Tibial nerve (tissue), 4 donors: Measurements from ENCODE around the gene NOP16. TPM values are rescaled to one million over a fixed set of nuclear protein-coding genes. Genes with fewer than 3 reads are reported as not detected.

ENCODE experiments used
- DNase-seq, 2 donors: peaks; one replicate each; pipeline ENCODE4 v3.0.0-alpha.2; 2019; ENCODE audit warnings: low spot score in 2 of 2
- H3K27ac ChIP-seq, 4 donors: fragments of 200-600 bp; sonication (generic) in 3 of 4; one replicate each; pipeline ENCODE4 v1.5.1; 2017 to 2019; ENCODE audit warnings: mild to moderate bottlenecking in 1 of 4
- H3K27me3 ChIP-seq, 2 donors: fragments of 200-600 bp; sonication (generic) in 1 of 2; one replicate each; pipeline versions ENCODE4 v1.5.1 to v1.6.0; 2017 to 2019
- H3K36me3 ChIP-seq, 3 donors: fragments of 200-600 bp; sonication (generic); one replicate each; pipeline ENCODE4 v1.5.1; 2018 to 2019
- H3K4me1 ChIP-seq, 4 donors: fragments of 200-600 bp; sonication (generic) in 3 of 4; one replicate each; pipeline ENCODE4 v1.5.1; 2017 to 2019
- H3K4me3 ChIP-seq, 4 donors: fragments of 200-600 bp; sonication (generic) in 3 of 4; one replicate each; pipeline ENCODE4 v1.5.1; 2017 to 2019; ENCODE audit warnings: mild to moderate bottlenecking in 1 of 4, moderate library complexity in 1 of 4
- H3K9me3 ChIP-seq, 4 donors: fragments of 200-600 bp; sonication (generic) in 3 of 4; one replicate each; pipeline ENCODE4 v1.5.1; 2017 to 2019
- EP300 ChIP-seq, 2 donors: sonication (generic); formaldehyde crosslinking; IDR thresholded peaks; one replicate each; pipeline ENCODE4 v1.6.1; 2017; ENCODE audit warnings: antibody characterized with exemption in 2 of 2, mild to moderate bottlenecking in 1 of 2
- POLR2A ChIP-seq, 2 donors: fragments of 450-650 bp; IDR thresholded peaks; one replicate each; pipeline ENCODE4 v1.6.1; 2017; ENCODE audit warnings: antibody characterized with exemption in 2 of 2, mild to moderate bottlenecking in 2 of 2, moderate library complexity in 2 of 2
- WGBS, 2 donors: methylation state at CpG; one replicate each; pipeline ENCODE4 v1.1.5; 2018; 5-methylcytosine and 5-hydroxymethylcytosine counted together
- total RNA-seq, 4 donors: library from RNA; depleted of rRNA; stranded (reverse); fragments of >200 nt; gene quantifications; one replicate each; pipeline ENCODE4 v1.1.0, GENCODE V29; 2016
- TF ChIP-seq, protein P1 (sequence below), 5 experiments: fragments of 200-600 bp in 3 of 5; fragments of 450-650 bp in 2 of 5; sonication (generic) in 3 of 5; IDR thresholded peaks; one replicate each; pipeline ENCODE4 v1.5.1; 2016 to 2019; ENCODE audit warnings: antibody characterized with exemption in 5 of 5, mild to moderate bottlenecking in 3 of 5, moderate library complexity in 2 of 5

Gene NOP16
- total RNA-seq, 4 donors from 2014 or later, result 6.1 to 17.7 (median 6.6) TPM

DNA sequence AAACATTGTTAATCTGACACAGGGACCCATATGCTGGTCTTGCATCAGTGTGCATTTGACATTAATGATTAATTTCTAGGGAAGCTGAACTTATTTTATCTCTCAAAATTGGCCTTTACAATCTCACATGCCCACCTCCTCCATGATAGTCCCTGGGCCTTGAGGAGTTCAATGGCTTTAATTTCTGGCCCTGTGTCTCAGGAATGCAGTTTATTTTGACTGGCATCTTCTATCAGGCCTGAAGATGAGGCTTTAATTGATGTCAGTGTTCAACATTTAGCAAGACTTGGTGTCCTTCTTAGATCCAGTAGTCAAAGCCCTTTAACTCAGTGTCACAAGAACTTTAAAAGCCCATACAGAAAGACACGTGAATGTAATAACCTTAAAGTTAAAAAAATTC lies 38.5 kb upstream of the NOP16 start:
- Histone ChIP-seq H3K4me3 (no peak overlapping the region), H3K27ac (no peak overlapping the region), H3K9me3 (no peaks in the 10 kb centered on the region), H3K4me1 (no peaks in the 10 kb centered on the region), H3K27me3 (no peaks in the 10 kb centered on the region), H3K36me3 (no peaks in the 10 kb centered on the region)
- DNase-seq, result no peak
- 89 to 90% methylated on average over 1 of the region's 1 CpG for whole genome bisulfite sequencing, 2 donors
- no peak for TF ChIP-seq EP300 (IDR thresholded peaks at IDR 0.05)
- no peak for TF ChIP-seq POLR2A (IDR thresholded peaks at IDR 0.05)
- TF ChIP-seq, protein P1, sequence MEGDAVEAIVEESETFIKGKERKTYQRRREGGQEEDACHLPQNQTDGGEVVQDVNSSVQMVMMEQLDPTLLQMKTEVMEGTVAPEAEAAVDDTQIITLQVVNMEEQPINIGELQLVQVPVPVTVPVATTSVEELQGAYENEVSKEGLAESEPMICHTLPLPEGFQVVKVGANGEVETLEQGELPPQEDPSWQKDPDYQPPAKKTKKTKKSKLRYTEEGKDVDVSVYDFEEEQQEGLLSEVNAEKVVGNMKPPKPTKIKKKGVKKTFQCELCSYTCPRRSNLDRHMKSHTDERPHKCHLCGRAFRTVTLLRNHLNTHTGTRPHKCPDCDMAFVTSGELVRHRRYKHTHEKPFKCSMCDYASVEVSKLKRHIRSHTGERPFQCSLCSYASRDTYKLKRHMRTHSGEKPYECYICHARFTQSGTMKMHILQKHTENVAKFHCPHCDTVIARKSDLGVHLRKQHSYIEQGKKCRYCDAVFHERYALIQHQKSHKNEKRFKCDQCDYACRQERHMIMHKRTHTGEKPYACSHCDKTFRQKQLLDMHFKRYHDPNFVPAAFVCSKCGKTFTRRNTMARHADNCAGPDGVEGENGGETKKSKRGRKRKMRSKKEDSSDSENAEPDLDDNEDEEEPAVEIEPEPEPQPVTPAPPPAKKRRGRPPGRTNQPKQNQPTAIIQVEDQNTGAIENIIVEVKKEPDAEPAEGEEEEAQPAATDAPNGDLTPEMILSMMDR (IDR thresholded peaks at IDR 0.05), result no peak

DNA sequence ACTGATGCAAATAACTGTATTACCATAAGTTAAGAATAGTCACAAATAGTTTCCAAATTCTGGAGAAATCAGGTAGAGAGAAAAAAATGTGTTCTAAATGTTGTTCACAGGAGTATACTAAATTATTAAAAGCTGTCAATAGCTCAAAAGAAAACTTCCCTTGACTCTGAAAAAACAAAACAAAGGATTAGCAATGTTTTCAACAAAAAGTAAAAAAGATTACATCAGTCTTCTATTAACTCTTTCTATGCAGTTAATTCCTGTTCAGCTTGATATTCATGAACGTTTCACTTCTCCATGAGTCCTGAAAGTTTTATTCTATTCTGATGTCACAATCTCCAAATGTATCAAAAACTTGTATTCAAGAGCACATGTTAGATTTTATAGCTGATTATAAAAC lies 37.4 kb upstream of the NOP16 start:
- DNase-seq, result no peak
- WGBS, 2 donors, result 78 to 84% methylated on average over 1 of the region's 1 CpG
- Histone ChIP-seq H3K4me1 (no peaks in the 10 kb centered on the region), H3K27me3 (no peaks in the 10 kb centered on the region), H3K27ac (no peak overlapping the region), H3K4me3 (no peak overlapping the region), H3K9me3 (no peaks in the 10 kb centered on the region), H3K36me3 (no peaks in the 10 kb centered on the region)
- no peak for TF ChIP-seq EP300 (IDR thresholded peaks at IDR 0.05)
- TF ChIP-seq, protein P1 (IDR thresholded peaks at IDR 0.05), result no peak
- TF ChIP-seq POLR2A (IDR thresholded peaks at IDR 0.05), result no peak

DNA sequence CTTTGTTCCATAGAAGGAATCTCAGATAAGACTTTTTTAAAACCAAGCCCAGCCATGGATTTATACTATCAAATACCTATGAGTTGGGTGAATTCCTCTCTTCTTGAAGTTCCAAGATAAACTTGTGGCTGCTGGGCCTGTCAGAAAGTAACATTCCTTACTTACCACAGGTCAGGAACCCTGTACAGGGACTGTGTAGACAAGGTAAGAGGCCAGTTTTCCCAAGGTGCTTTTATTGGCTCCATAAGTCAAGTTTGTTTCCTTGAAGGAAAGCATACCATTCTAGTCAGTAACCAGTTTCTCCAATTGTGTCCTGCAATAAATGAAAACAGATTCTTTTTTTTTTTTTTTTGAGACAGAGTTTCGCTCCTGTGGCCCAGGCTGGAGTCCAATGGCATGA lies 36.7 kb upstream of the NOP16 start:
- DNase-seq, result no peak
- no peaks in the 10 kb centered on the region for H3K36me3 ChIP-seq
- H3K9me3 ChIP-seq, result no peaks in the 10 kb centered on the region
- no peaks in the 10 kb centered on the region for H3K27me3 ChIP-seq
- whole genome bisulfite sequencing, 2 donors, result 76 to 79% methylated on average over 1 of the region's 1 CpG
- no peaks in the 10 kb centered on the region for H3K4me1 ChIP-seq
- H3K27ac ChIP-seq, result no peak overlapping the region
- no peak overlapping the region for H3K4me3 ChIP-seq
- no peak for TF ChIP-seq POLR2A (IDR thresholded peaks at IDR 0.05)
- TF ChIP-seq, protein P1 (IDR thresholded peaks at IDR 0.05), result no peak
- TF ChIP-seq EP300 (IDR thresholded peaks at IDR 0.05), result no peak

DNA sequence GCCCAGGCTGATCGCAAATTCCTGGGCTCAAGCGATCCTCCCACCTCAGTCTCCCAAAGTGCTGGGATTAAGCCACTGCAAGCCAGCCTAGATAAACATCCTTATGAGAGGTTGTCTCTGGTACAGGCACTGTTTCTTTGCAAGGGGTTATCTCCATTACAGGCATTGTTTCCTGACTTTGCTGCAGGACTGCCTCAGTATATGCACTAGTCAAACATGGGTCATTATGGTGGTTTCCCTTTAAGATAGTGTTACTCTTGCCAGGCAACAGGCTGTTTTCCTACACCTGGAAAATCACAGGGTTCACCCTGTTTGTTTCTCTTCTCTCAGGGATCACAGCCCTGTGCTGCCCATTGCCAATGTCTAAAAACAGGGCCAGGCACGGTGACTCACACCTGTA lies 35.8 kb upstream of the NOP16 start:
- TF ChIP-seq EP300 (IDR thresholded peaks at IDR 0.05), result no peak
- TF ChIP-seq, protein P1 (IDR thresholded peaks at IDR 0.05), result no peak
- no peak for TF ChIP-seq POLR2A (IDR thresholded peaks at IDR 0.05)
- Histone ChIP-seq H3K36me3 (no peaks in the 10 kb centered on the region), H3K27me3 (no peaks in the 10 kb centered on the region), H3K4me1 (no peaks in the 10 kb centered on the region), H3K9me3 (no peaks in the 10 kb centered on the region), H3K27ac (no peak overlapping the region), H3K4me3 (no peak overlapping the region)
- WGBS, 2 donors, result 65 to 79% methylated on average over 3 of the region's 3 CpGs
- no peak for DNase-seq

DNA sequence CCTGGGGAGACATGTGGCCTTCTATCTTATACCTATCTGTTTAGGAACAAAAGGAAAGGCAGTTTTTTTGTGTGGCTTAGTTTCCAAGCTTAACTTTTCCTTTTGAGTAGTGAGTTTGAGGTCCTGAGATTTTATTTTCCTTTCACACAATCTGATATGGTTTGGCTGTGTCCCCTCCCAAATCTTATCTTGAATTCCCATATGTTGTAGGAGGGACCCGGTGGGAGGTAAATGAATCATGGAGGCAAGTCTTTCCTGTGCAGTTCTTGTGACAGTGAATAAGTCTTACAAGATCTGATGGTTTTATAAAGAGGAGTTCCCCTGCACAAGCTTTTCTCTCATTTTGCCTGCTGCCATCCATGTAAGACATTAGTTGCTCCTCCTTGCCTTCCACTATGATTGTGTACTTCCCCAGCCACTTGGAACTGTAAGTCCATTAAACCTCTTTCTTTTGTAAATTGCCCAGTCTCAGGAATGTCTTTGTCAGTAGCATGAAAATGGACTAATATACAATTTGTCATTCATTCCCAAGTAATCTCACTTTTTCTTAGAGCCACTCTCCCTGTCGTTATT lies 32.7 kb upstream of the NOP16 start:
- peaks cover 0 to 8% (median 3%) of the 10 kb centered on the region in 4 donors for H3K4me1 ChIP-seq
- H3K9me3 ChIP-seq, result no peaks in the 10 kb centered on the region
- H3K27me3 ChIP-seq, result no peaks in the 10 kb centered on the region
- H3K36me3 ChIP-seq, result no peaks in the 10 kb centered on the region
- TF ChIP-seq POLR2A (IDR thresholded peaks at IDR 0.05) (no peak), EP300 (IDR thresholded peaks at IDR 0.05) (no peak)
- TF ChIP-seq, protein P1 (IDR thresholded peaks at IDR 0.05), result no peak
- DNase-seq, result no peak
- H3K27ac ChIP-seq, result no peak overlapping the region
- no peak overlapping the region for H3K4me3 ChIP-seq
- 69 to 84% methylated on average over 2 of the region's 2 CpGs for WGBS, 2 donors
